ENCODE data around the gene ABCC4.

ABCC4 gene

DNA sequence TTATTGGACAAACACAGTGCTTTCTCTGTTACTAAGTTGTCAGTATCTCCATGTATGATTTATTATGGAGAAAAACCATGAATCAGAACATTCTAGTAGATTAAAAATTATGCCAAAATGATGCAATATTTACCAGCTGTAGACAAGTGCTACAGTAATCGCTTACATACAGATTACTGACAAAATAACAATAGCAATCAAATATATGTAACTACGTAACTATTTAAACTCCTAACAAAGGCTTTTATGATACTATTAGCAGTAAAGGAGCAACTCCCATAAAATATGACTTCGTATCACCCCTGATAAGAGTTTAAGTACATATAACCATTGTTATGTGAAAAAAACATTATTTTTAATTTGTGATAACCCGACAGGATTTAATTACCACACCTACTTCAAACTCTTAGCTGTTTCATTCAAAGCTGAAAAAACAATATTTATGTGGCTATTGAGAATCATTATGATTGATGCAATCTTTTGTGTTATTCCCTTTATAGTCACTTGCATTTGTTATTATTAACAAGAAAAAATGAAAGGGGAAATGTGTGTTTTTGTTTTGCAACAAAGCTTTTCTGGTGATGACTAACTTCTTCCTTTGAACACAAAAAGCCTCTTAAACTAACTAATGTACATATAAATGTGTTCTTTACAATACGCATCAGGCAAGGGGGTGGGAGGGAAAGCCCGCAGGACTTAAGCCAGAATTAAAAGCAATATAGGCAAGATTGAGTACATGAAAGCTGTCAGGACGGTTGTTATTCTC lies 147.4 kb downstream of the ABCC4 start:
- DNase-seq = peak; percentile 75 to 87

DNA sequence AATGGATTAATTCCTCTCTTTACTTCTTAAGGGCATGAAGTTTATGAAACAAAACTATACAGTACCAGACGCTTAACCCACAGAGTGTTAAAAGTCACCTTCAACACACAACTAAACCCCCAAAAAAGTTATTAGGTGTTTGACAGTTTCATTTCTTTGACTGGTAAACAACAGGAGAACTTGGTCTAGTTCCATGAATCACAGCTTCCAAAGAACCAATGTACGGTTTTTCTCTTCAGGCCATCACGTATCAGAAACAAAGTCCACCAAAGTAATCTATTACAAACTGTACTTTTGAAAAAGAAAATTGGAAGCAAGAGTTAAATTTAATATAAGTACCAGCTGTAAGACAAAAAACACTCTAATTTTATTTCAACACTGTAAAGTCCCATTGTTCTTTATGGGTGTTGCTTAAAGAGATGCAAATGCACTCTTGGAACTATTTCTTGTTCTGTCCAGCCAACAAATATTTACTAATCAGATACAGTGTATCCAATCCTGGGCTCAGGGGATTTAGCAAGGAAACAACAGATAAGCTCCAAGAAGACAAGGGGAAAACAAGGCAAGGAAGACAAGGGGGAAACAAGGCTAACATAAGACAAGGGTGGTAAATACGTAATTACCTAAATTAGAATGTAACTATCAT lies 149.2 kb downstream of the ABCC4 start:
- DNase-seq = no peak

DNA sequence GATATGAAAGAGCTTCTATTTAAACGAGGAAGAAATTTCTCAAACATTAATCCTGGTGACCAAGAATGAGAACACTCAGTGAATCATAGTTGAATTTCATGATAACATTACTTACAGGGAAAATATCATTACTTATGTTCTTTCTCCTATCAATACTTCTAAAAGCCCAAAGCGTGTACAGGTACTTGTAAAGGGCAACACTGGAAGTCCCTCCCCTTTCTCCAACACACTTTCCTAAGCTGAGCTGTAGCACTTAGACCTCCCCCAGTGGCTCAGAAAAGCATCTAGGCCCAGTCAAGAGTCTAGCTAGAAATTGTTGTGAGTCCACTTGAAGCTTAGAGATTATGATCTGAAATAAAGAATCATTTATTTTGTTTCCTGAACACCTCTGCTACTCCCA lies 150.7 kb downstream of the ABCC4 start:
- DNase-seq = no peak

DNA sequence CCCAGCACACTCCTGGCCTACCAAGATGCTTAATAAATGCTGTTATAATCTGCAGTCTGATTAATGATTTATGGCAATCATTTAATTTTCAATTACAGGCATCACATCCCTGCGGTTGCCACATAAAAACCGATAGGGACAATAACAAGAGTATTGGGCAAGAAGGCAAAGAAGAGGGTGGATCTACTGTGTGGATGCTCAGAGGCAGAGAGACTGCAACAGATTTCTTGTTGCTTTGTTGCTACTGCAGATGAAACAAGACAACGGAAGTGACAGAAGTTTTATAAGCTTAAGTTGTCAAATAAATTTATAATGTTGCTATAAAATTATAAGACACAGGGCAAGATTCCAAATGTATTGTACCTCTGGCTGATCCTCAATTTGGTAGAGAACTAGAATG lies 154.8 kb downstream of the ABCC4 start:
- no peak for DNase-seq

DNA sequence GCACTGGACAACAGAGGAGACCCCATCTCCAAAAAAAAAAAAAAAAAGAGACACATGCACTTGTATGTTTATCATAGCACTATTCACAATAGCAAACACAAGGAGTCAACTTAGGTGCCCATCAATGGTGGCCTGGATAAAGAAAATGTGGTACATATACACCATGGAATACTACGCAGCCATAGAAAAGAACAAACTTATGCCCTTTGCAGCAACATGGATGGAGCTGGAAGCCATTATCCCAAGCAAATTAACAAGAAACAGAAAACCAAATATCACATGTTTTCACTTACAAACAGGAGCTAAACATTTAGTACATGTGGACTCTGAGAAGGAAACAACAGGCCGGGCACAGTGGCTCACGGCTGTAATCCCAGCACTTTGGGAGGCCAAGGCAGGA lies 155.7 kb downstream of the ABCC4 start:
- DNase-seq = no peak

DNA sequence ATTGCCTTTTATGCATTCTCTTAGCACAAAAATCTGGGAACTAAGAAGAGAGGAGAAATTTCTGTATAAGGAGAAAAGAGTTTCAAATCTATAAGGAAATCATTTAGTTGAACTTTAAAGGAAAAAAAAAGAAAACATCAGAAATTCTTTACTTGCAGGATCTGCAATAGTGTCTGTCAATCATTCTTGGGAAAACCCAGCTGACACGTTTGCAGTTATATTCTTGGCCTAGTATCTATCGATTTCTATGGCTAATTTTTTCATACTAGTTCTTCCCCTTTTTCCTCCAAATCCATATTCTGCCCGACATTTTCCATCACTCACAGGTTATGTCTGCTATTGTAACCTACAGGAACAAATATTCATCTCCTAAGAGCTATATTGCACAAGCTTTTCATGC lies 160.7 kb downstream of the ABCC4 start:
- DNase-seq = no peak

DNA sequence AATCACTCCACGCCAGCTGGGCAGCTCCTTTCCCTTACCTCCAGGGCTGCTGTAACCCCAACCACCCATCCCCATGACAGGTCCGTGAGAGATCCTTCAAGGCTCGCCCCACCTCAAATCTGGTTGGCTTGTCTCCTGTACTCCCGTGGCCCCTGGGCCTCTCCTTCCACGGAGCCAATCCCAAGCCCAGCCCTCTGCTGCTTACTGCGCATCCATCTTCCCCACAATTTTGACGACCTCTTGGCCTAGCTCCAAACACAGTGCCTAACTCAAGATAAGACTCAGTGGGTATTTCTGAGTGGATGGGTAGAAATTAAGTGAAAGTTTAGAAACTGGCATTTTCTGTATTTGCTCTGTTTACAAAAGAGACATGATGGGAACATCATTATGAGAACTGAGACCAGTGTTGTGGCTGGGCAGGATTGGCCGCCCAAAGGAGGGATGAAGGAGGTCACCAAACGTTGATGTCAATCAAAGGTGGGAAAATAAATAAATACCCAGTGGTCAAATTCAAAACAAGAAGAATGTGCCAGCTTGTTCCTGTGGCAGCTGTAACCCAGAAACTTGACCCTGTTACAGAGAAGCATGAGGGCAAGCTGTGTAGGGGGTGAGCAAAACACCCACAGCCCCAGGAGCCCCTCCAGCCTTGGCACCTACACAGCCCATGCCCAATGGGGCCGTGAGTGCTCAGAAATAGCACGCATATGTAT lies 162.2 kb downstream of the ABCC4 start:
- no peak for DNase-seq

DNA sequence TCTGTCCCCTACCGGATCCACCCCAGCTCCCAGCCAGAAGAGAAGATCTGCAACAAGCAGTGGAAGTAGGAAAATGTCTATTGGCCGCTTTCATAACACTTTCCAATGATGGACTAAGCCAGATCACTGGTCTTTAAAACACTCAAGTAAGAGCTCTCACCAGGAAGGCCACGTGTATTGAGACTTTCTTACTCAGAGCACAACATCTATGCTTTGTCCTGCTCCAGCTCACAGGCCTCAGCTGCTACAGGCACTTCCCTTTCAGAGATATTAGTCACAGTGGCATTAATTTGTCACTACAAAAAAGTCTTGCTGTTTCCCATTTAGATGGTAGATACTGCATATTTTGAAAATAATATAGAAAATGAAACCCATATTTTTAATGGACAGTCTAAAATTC lies 164.2 kb downstream of the ABCC4 start:
- DNase-seq = no peak

DNA sequence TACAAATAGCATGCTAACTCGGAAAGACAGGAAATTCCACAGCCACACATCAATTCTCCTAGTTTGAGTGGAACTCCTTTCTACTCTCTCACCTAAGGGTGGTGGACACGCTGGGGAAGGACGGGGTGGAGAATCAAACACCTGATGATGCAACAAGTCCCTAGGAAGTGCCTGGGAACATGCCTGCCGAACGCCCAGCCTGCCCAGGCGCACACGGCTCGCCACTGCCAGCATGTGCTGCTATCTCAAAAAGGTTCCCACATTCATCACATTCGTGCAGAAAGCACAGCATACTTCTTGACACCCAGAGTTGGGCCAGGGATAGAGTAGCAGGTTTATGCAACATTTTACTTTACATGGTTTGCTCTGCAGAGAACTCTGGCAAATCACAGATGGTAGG lies 164.6 kb downstream of the ABCC4 start:
- no peak for DNase-seq

DNA sequence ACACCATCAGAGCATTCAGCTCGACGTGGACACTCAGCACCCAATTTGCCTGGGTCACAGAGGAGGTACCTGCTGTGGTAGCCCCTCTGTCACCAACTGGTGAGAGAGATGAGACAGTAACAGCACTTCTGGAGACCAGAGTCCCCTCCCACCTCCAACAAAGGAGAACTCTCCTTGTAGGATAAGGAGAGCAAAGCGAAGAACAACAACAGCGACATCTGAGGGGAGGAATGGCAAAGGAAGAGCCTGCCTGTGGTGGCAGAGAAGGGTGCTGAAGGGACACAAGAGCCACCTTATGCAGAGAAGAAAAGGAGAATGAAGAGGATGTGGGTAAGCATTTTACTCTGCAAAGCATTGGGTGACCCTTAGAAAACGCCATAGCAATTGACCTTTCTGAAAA lies 167.8 kb downstream of the ABCC4 start:
- DNase-seq = no peak

DNA sequence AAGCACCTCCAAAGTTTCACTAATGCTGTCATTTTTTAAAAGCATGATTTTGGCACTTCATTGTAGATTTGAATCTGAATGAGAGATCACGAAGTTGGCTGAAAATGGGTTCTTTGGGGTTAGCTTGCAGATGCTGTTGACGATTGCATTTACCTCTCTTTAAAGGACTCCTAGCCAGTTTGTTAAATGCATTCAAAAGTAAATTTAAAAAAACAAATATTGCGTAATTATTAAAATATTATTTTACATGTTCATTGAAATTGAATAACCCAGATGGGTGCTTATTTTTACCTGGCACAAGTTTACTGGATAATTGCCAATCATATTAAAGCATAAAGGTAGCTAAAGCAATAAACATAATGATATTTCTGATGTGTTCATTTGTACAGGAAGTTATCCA lies 172.2 kb downstream of the ABCC4 start:
- DNase-seq = no peak

DNA sequence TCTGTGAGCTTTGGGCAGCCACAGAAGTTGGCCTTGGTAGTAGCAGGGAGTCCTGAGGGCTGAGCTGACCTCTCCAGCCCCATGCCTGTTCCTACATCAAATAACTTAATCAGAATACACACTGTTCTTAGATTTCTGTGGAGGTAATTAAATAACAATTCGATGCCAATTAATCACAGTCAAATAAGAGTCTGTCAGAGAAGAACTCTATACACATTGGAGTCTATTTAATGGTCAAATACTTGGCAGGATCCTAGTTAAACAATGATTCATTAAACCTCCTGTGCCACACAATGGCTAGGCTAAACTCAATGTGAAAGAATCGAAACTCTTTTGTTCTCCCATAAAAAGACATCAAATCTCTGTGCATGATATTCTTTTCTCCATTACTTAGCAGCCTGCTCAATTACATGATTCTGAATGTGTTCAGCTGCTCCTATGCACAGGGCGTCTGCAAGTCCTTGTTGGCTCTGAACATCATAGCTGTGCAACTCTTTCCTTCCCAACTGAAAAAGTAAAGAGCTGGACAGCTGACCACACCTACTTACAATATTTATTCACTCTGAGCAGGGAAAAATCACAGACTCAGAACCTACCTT lies 173.1 kb downstream of the ABCC4 start:
- DNase-seq = peak; percentile 81 to 91

DNA sequence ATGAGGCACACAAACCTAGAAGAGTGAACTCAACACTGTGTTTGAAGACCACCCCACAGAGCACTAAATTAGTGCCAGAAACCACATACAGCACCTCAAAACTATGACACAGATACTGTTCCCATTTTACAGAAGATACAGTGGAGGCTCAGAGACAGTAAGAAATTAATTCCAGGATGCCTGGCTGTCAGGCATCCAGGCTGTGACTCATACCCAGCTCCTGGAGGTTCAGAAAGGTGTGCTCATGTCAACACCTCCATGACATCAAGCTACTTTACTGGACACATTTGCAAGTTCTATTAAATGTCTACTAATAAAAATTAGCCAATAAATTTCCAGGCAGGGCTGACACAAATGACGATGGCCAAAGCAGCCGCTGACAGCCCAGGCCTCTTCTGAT lies 176.3 kb downstream of the ABCC4 start:
- no peak for DNase-seq

DNA sequence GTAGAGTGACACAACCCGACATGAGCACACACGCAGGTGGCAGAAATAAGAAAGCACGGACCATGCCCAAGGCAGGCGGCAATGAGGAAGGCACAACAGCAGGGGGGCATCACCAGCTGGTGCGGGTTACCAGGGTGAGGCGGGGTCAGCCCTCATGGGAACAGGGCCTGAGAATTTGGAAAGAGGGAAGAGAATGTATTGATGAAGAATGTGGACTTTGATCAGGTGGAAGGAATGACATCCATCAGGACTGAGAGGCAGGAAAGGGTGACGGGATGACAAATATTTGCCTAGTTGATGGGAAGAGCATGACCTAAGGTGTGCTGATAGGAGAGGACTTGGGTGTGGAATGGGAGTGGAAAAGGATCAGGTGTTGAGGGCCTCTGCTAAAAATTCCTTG lies 177.5 kb downstream of the ABCC4 start:
- DNase-seq = no peak

DNA sequence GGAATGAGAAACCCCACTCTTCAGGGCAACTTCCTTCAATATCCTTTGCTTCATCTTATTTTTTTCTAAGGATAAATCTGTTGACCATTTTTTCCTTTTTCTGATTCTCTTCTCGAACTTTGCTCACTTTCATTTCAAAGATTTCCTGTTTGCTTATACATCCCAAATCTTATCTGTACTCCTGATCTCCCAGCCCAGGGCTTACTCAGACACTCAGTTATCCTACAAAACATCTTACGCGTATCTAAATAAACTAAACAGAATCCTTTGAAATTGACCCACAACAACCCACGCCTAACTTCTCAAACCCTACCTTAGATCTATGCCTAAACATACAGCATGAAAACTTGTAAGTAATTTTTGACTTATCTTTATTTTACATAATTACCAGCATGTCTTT lies 179.2 kb downstream of the ABCC4 start:
- DNase-seq = no peak

DNA sequence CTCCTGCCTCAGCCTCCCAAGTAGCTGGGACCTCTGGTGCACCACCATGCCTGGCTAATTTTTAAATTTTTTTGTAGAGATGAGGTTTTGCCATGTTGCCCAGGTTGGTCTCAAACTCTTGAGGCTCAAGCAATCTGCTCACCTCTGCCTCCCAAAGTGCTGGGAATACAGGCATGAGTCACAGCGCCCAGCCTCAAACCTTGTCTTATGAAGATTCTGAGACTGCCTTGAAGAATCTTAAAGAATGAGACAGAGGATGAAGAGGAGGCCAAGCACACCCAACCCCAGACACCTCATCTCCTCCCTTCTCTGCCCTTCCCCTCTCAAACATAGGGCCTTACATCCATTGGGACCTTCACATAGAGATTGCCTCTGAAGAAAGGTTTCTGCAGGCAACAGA lies 179.7 kb downstream of the ABCC4 start:
- DNase-seq = no peak

DNA sequence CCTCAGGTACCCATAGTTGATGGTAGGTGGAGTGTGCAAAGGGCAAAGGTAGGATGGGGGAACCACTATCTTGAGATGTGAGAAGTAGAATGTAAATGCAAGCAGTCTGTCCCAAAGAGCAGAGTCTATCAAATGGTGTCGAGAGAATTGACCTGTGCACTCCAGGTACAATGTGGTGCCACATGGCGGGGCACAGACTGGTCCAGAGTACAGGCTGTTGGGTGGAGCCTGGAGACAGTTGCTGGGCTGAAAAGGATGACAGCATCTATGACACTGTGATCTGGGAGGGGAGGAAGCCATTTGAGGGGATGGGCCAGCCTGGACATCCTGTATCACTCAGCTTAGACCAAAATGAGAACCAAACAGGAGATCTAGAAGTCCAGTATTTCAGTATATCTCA lies 180.6 kb downstream of the ABCC4 start:
- DNase-seq = no peak

DNA sequence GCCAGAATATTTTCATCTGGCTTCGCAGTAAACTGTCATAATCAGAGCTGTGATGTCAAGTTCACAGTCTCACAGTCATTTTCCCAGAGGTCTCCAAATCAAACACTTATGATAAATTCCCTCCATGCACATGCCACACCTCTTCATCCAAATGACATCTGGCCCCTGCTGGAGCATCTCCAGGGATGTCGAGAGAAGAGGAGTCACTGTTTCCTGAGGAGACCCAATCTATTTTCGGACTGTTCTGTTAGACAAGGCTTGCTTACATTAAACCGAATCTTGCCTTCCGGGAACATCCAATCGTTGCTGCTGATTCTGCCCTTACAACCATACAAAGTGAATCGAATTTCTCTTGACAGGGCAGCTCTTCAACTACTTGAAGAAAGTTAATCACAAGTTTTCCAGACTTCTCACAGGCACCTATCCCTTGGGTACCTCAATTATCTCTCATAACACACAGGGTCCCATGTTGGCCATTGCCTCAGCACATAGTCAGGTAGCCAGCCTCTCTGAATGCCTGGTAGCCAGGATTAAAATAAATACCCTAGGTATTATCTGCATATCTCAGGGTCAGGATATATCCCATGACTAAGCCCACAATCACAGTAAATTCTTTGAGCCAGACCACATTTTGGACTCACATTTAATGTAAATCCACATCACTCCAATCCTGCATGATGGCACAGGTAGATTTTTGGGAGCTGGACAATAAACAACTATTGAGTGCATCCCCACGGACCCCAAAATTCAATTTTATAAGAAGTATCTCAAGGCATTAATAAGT lies 182.5 kb downstream of the ABCC4 start:
- no peak for DNase-seq

DNA sequence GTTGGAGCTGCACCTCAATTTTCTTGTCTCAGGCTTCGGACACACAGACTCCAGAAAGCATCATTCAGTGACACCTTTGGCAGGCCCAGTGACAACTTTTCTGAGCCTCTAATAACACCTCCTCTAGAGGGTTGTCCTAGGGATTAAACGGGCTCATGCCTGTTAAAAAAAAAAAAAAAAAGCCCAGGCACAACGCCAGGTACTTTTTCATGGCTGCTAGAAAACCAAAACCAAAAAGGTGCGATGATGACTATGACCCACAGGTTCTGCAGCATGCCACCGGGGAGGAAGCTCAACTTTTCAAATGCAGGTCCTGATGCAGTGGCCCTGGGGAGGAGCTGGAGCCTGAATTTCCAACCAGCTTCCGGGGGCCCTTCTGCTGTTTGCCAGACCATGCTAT lies 184.2 kb downstream of the ABCC4 start:
- DNase-seq = no peak

DNA sequence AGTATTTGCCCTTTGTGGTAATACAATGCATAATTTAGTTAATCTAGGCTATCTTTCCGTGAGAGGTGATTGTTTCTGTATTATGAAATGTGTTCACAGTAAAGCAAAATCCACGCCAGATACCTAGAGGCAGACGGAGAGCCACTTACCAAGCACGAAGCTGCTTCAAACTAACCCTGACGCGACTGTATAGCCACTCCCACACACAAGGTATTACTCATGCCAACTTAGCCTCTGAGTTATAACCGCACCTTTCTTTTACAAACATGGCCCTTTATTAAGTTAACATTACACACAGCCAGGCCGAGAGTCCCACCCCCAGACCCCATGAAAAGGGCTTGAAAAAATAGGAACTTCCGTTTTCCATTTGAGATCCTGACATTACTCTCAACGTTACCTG lies 185.7 kb downstream of the ABCC4 start:
- DNase-seq = no peak

DNA sequence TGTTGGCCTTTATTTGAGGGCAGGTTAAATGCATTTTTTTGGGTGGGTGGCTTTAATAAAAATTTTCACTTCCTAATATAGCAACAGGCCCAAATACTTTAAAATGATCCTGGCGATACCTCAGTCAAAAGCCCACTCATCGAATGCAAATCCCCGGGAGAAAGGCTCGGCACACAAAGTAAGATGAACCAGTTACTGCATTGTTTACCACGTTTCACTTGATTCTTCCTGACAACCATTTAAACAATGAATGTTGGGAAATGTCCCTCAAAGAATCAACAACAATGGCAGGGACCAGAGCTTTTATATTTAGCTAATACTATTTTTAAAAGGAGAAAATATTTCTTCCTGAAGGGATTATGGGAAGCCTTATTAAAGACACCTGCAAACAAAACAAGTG lies 187.7 kb downstream of the ABCC4 start:
- DNase-seq = no peak

DNA sequence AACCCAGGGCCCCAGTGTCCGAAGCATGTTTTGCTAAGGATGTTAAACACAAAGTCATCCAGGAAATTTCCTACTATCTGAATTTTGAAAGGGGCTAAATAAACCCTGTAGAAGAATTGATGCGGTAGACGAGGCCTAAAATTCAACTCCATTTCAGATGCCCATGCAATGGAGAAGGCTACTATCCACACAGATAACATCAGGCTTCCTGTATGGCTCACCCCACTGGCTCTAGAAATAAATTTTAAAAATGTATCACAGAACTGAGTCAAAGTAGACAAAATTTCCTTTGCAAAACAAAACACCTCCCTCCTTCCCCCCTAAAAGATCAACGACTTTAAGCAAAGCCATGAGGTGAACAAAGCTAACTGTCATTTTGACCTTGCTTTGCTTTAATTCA lies 188.4 kb downstream of the ABCC4 start:
- no peak for DNase-seq

DNA sequence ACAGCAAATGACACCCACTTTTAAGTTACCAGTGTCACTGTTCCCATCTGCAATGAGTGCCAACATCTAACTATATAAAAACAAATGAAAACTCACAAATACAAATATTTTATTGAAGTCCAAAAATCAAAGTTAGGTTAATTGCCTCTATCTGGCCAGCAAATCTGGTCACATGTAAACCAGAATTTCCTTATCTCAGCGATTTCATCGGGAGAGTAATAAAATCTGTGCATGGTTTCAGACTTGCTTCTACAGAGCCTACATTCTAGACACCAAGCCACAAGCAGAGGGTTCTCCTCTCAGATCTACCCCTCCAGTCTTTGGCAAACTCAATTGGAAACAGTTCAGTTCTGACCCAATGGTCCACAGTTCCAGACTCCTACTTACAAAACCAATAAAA lies 189.6 kb downstream of the ABCC4 start:
- DNase-seq = no peak

All from SHP77 (cell line).